GM18498 (cell line): Measurements from ENCODE around the gene DIP2C.

ENCODE experiments used
- ATAC-seq: cut with Tn5 transposase; IDR thresholded peaks from one replicate; pipeline ENCODE4 v1.9.1; 2021; ENCODE audit warnings: mild to moderate bottlenecking, moderate library complexity; ENCODE audit not compliant: unreplicated experiment

The DIP2C gene

DNA sequence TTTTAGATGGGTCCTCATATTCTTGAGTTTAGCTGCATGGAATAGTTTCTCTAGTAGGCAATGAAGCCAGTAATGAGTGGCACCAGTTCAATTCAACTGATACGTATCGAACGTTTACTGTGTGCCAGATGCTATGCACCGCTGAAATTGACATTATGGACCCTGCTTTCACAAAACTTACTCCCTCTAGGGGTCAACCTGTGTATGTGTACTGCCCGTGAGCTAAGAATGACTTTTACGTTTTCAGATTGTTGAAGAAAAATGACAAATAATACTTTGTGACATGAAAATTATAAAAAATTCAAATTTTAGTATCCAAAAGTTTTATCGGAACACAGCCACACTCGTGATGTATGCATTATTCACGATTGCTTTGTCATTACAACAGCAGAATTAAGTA is 458.7 kb downstream of the DIP2C start:
- ATAC-seq = no peak

DNA sequence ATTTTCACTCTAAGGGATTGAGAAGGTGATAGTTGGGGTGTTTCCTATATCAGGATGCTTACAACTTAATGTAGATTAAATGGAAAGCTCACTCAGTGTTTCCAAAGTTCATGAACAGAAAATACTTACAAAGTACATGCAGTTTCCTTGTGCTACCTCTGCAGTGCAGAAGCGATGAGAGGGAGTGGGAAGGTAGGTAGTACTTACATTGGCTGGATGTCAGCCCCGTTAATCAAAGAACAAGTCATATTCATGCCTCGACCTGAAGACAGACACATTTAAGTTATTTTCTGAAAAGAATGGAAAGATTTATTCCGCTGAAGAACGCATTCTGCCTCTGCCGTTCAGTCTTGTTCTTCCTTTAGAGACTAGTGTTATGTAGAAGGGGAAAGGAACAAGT is 461.1 kb downstream of the DIP2C start:
- ATAC-seq = no peak

DNA sequence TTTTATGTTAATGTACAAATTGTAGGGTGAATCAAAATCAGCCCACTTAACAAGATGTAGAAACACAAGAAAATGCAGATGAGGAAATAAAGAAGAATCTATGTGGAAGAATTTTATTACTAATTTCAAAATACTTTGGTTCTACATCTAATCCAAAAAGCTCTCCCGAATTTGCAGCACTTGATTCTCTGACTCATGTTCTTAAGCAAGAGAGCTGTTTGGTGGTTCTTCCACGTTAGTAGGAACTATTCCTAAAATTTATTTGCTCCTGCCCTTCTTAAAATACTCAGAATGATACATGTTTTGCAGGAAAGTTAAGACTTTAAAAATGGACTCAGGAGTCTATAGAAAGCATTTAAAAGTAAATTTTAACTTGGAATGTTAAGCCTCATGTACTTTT is 462.5 kb downstream of the DIP2C start:
- no peak for ATAC-seq

DNA sequence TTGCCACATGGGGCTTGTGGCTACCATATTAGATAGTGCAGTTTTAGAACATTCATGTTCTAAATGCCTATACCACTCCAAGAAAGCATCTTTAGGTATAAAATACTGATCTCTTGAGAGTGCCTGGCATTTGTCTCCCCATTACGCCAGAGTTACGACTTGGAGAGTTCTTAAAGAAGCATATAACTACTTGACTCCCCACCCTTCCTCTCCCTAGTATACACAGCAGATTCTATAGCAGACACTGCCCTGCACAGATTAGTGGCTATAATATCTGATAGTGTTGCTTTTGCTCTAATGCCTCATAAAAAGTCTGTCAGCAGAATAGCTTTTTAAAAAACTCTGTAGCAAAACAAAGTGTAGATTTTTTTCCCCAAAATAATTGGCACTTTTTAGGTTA is 463.4 kb downstream of the DIP2C start:
- no peak for ATAC-seq

DNA sequence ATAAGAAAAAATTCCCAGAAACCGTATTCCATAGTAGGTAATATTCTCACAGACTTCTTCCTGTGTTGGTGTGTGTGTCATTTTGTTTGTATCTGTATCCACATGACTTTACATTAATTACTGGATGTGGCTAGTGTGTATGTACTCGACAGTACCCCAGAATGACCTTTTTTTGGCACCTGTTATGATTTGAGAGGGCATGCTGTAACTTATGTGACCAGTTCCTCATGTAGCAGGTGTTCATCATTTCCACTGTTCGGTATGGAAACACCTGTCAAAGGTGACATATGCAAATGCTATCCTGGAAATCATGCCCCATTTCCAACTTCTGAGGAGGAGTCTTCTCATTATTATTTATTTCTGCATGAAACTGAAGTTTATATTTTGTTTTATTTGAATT is 464.9 kb downstream of the DIP2C start:
- peak; percentile 69 for ATAC-seq
